GM23338 (cell line): ENCODE results near the gene CTBP2.

Experiments used
- CTCF ChIP-seq, 2 experiments: fragments of 200-600 bp in 1 of 2; sonication (generic) in 1 of 2; conservative IDR thresholded peaks; 2 replicates each; pipeline versions ENCODE4 v1.5.1 to v1.6.1; 2016 to 2017; ENCODE audit warnings: antibody characterized with exemption in 2 of 2, low read depth in 2 of 2, mild to moderate bottlenecking in 2 of 2, moderate library complexity in 1 of 2
- EZH2 ChIP-seq: fragments of 200-600 bp; sonication (generic); IDR thresholded peaks from one replicate; pipeline ENCODE4 v1.8.0; 2017; ENCODE audit warnings: antibody characterized with exemption, mild to moderate bottlenecking, low read depth; ENCODE audit not compliant: unreplicated experiment
- POLR2AphosphoS5 ChIP-seq: IDR thresholded peaks from 2 replicates; pipeline ENCODE4 v1.6.1; 2016; ENCODE audit warnings: antibody characterized with exemption, low read depth
- TF ChIP-seq, protein P1 (sequence below): IDR thresholded peaks from one replicate; pipeline ENCODE4 v1.6.1; 2018; ENCODE audit warnings: antibody characterized with exemption; ENCODE audit not compliant: unreplicated experiment

DNA sequence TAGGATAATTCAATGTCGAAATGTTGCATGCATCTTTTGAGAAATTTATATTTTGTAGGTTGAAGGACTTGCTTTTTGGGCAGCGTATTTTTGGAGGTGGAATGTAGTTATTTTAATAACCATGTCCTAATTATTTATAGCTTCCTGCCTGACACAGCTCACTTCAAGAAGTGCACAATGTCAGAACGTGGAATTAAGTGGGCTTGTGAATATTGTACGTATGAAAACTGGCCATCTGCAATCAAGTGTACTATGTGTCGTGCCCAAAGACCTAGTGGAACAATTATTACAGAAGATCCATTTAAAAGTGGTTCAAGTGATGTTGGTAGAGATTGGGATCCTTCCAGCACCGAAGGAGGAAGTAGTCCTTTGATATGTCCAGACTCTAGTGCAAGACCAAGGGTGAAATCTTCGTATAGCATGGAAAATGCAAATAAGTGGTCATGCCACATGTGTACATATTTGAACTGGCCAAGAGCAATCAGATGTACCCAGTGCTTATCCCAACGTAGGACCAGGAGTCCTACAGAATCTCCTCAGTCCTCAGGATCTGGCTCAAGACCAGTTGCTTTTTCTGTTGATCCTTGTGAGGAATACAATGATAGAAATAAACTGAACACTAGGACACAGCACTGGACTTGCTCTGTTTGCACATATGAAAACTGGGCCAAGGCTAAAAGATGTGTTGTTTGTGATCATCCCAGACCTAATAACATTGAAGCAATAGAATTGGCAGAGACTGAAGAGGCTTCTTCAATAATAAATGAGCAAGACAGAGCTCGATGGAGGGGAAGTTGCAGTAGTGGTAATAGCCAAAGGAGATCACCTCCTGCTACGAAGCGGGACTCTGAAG lies 217.8 kb downstream of the CTBP2 start:
- TF ChIP-seq CTCF (conservative IDR thresholded peaks at IDR 0.05; ENCODE audit: low read depth in 2 of 2), result no peak
- TF ChIP-seq POLR2AphosphoS5, result no peak
- TF ChIP-seq EZH2, result no peak
- TF ChIP-seq, protein P1, sequence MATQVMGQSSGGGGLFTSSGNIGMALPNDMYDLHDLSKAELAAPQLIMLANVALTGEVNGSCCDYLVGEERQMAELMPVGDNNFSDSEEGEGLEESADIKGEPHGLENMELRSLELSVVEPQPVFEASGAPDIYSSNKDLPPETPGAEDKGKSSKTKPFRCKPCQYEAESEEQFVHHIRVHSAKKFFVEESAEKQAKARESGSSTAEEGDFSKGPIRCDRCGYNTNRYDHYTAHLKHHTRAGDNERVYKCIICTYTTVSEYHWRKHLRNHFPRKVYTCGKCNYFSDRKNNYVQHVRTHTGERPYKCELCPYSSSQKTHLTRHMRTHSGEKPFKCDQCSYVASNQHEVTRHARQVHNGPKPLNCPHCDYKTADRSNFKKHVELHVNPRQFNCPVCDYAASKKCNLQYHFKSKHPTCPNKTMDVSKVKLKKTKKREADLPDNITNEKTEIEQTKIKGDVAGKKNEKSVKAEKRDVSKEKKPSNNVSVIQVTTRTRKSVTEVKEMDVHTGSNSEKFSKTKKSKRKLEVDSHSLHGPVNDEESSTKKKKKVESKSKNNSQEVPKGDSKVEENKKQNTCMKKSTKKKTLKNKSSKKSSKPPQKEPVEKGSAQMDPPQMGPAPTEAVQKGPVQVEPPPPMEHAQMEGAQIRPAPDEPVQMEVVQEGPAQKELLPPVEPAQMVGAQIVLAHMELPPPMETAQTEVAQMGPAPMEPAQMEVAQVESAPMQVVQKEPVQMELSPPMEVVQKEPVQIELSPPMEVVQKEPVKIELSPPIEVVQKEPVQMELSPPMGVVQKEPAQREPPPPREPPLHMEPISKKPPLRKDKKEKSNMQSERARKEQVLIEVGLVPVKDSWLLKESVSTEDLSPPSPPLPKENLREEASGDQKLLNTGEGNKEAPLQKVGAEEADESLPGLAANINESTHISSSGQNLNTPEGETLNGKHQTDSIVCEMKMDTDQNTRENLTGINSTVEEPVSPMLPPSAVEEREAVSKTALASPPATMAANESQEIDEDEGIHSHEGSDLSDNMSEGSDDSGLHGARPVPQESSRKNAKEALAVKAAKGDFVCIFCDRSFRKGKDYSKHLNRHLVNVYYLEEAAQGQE, result no peak
